GM21423 (cell line): ENCODE data around the gene UCN.
"Not testable (repeated sequence)": the region's sequence is repeated elsewhere in the genome, so short reads cannot be mapped to it uniquely, and the experiment has no call there.

Experiments
- ATAC-seq: cut with Tn5 transposase; IDR thresholded peaks from one replicate; pipeline ENCODE4 v1.9.1; 2021; ENCODE audit warnings: mild to moderate bottlenecking, moderate library complexity; ENCODE audit not compliant: unreplicated experiment

UCN gene, protein sequence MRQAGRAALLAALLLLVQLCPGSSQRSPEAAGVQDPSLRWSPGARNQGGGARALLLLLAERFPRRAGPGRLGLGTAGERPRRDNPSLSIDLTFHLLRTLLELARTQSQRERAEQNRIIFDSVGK

GRCh38 chr2:27308359-27308881 lies at the start of gene UCN:
Gene UCN, minus strand, starts transcription at chr2:27308445. Its CDS starts 550 bp downstream, at chr2:27307895.
- no peak for ATAC-seq

- peak; percentile 83 for ATAC-seq
These were observed 48.3 kb upstream of the UCN start, which contains the start of gene GTF3C2 for GRCh38 chr2:27356382-27357181. Gene GTF3C2, minus strand, starts transcription at chr2:27356764. Its CDS starts 13,210 bp downstream, at chr2:27343554.

GRCh38 chr2:27356056-27356381 lies 47.8 kb upstream of the UCN start:
- peak; percentile 25 for ATAC-seq

DNA sequence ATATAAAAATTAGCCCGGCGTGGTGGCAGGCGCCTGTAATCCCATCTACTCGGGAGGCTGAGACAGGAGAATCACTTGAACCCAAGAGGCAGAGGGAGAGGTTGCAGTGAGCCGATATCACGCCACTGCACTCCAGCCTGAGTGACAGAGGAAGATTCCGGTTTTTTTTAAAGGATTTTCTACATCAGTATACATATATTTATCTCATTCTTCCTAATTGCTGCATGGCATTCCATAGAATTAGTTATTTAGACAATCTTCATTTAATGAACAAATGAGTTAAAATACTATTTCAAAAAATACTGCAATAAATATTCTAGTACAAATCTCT lies 46.3 kb upstream of the UCN start:
- ATAC-seq: no peak

GRCh38 chr2:27353762-27354596 lies 45.7 kb upstream of the UCN start:
- ATAC-seq: no peak

DNA sequence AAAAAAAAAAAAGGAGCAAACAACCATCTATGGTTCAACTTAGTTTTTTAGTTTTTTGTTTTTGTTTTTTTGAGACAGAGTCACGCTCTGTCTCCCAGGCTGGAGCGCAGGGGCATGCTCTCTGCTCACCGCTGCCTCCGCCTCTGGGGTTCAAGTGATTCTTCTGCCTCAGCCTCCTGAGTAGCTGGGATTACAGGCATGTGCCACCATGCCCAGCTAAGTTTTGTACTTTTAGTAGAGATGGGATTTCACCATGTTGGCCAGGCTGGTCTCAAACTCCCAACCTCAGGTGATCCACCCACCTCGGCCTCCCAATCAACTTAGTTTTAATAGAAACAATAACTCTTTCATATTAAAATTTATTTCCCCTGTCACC lies 45.1 kb upstream of the UCN start:
- not testable (repeated sequence) for ATAC-seq

DNA sequence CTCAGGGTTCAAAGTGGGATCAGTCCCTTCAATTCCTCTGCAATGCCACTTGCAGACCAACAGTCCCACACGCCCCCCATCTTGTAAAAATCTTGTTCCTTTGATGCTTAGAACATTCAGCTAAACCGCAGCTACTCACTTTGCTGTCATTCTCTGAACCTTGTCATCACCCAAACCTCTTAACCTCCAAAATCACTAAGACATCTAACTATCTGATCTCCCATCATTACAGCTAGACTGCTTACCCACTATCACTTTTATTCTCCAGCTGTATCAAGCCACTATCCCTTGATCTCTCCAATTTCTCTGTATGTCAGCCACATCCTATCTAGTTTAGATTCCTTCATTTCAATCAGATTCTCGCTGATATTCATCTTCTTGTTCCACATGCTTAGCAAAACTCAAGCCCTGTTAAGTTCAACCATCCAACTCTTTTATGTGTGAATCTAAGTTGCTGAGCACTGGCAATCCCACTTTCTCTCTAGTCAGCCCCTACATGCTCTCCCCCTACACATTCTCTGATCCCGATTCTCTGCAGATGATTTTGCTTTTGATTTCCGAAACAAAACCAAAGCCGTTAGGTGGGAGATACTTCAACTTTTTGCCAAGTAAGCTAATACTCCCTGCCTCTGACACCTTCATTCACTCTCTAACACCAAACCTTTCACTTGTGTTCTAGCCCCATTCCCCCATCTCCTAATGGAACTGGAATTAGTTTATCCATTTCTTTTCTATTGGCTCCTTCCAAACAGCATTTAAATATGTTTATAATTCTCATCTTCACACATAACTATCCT lies 43.8 kb upstream of the UCN start:
- no peak for ATAC-seq

DNA sequence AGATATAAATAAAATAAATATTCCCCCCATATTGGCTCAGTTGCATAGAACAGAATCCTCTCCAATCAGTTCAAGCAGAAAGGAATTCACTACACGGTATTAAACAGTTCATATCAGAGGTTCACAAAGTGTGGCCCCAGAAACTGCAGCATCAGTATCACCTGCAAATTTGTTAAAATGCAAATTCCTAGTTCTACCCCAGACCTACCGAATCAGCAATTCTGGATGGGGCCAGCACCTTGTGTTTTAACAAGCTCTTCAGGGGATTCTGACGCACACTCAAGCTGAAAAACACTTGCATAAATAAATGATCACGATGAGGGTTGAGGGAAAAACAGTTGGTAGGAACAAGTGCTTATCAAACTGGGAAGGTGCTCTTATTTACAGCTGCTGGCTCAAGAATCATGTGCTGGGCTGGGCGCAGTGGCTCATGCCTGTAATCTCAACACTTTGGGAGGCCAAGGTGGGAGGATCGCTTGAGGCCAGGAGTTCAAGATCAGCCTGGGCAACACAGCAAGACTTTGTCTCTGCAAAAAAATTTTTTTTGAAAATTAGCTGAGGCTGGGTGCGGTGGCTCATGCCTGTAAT lies 42.0 kb upstream of the UCN start:
- ATAC-seq: no peak

GRCh38 chr2:27347641-27348040 lies 39.4 kb upstream of the UCN start:
- ATAC-seq: no peak

GRCh38 chr2:27336173-27336572 lies 27.9 kb upstream of the UCN start:
- ATAC-seq: no peak

GRCh38 chr2:27335311-27335710 lies 27.1 kb upstream of the UCN start:
- ATAC-seq: no peak

GRCh38 chr2:27324720-27325119 lies 16.5 kb upstream of the UCN start:
- no peak for ATAC-seq

GRCh38 chr2:27323596-27324285 lies 15.5 kb upstream of the UCN start:
- ATAC-seq: no peak

- ATAC-seq: peak; percentile 84
These were observed 14.7 kb upstream of the UCN start, which contains the start of gene MPV17 for GRCh38 chr2:27322766-27323595. Gene MPV17, minus strand, starts transcription at chr2:27323097. Its CDS starts 580 bp downstream, at chr2:27322517.

DNA sequence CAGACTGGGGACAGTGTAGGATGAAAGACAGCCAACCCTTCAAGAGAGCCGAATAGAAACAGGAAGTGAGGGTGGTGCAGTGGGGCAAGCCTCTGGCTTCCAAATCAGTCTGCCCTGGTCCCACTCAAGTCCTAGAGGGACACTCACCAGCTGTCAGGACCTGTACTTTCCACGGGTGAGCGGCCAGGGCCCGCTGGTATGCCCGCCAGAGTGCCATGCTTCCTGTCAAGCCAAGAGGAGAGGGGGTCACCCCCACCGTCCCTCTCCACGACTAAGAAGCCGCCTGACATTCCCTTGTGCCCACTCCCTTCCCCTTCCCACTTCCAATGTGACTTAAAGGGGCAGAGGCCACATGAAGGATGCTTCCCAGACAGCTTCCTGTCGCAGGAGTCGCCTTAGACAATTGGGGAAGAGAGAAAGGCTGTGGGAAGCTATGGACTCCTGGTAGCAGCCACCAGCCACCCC lies 14.1 kb upstream of the UCN start:
- no peak for ATAC-seq

DNA sequence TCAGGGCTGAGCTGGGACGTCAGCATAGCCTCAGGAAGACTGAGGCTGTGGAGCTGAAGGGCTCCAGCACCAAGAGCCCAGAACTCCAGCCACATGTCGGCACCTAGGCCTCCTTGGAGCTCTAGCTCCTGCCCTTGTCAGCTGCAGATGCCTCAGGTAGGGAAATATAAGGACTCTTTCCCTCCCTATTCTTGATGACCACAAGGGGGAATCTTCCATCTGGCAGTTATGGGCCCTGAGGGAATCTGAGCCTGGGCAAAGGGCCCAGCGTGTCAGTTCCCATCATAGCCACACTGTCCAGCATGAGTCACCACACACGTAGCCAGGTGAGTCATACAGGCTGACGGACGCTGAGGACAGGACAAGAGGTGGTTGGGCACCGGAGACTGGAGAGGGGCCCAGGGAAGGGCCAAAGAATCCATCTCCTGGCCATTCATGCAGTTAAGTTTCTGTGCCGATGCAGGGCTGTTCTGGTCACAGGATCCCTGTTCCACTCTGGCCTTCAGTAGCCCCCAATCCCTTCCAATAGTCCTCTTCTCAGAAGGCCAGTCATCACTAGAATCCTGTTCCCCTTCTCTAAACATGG lies 12.8 kb upstream of the UCN start:
- ATAC-seq: no peak

DNA sequence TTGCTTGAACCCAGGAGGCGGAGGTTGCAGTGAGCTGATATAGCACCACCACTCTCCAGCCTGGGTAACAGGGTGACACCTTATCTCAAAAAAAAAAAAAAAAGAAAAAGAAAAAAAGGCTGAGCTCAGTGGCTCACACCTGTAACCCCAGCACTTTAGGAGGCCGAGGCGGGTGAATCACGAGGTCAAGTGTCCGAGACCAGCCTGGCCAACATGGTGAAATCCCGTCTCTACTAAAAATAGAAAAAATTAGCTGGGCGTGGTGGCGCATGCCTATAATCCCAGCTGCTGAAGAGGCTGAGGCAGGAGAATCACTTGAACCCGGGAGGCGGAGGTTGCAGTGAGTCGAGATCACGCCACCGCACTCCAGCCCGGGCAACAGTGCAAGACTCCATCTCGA lies 11.6 kb upstream of the UCN start:
- ATAC-seq: not testable (repeated sequence)

DNA sequence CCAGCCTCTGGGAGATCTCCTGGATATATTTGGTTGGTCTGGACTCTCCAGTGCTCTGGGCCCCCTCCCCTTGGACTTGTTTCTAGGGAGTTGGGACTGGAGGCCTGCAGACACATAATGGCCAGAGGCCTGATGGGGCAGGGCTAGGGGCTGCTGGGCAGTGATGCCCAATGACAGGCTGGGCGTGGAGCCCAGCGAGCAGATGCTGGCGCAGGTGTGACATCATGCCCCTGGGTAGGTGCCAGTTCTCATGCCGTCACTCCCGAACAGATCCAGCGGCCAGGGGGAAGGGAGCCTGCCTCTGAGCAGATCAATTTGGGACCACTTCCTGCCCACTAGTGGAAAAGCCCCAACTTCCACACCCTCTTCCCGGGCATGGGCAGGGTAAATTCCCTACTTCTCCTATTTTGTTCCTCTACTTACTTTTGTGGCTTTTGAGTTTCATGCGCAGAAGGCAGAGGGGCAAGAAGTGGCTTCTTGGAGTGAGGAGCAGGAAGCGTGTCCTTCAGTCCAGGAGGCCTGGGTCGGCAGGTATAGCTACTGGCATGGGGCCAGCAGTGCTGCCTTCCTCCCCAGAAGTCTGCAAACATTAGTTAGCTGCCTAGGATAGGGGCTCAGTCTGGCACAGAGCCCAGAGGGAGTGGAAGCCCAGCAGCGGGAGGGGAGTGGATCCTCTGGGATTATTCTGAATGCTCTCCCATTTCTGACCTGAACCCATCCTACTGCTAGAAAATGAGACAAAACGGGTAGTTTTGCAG lies 8.6 kb upstream of the UCN start:
- ATAC-seq: no peak
